NCI-H1436 (cell line): Measurements from ENCODE around the gene SORBS1.

Experiments
- DNase-seq: peaks from one replicate; lab custom pipeline; 2025; lab: John Stamatoyannopoulos, UW

Gene SORBS1

DNA sequence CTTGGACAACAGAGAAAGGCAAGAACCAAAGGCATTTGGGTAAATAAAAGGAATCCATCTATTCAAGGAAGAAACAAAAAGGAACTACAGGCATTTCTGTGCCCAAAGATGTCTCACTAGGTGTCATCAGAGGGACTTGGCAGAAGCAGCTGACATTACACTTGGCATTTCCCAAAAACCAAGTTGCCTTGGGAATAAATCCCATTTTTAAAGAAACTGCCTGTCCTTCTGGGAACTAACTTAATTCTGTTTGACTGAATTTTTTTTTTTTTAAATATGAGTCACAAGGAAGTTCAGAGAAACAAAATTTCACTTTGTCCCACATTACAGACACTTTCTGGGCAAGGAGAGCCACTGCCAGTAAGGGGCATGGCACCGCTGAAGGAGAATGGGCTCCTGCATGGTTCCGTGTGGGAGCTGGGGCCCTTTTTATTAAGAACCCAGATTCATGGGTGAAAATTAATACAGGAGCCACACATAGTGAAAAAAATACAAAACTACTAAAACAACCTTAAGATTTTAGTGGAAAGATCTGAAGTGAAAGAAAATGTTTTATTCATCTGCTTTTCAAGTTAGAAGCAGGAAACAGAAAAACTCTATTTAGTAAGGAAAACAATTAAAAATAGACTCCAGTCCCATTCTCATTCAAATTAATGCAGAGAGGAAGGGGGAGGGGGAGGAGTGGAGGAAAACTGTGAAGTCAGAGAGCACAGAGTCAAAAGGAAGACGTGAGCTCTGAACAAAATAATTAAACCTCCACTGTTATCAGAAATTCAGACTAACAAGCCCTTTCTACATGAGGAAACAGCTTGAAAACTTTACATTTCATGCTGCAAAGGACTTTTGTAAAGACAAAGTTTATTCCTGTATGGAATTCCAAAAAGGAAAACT, 151.9 kb downstream of the SORBS1 start:
- DNase-seq, result no peak

DNA sequence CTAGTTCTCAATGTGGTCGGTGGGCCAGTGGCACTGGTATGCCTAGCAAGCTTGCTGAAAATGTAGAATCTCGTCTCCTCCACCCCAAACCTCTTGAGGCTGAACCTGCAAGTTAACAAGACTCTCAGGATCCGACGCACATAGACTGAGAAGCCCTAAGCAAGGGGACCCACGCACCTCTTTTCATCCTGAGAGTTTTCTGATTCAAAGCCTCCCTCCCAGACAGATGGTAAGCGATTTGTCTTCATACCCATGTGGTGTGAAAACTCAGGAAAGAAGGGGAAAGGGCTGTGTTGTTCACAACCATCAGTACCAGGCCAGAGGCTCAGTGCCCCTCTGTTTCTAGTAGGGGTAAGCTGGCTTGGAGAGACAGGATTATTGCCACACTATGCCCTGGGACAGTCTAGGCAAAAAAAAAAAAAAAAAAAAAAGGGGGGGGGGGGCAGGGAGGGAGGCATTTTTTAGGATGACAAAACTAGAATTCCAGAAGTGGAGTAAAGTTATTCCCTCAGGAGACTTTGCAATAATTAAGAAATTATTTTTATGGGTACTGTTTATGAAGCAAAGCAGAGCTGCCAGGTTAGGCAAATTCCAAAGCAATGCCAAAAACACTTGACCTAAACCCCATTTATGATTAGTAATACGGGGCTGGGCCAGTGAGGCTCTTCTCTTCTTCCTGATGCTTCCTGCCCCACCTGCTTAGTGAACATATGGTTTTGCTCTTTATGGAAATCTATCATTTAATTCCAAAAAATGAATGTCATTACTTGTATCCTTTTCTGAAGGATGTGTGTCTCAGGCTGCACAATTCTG, 152.8 kb downstream of the SORBS1 start:
- no peak for DNase-seq

DNA sequence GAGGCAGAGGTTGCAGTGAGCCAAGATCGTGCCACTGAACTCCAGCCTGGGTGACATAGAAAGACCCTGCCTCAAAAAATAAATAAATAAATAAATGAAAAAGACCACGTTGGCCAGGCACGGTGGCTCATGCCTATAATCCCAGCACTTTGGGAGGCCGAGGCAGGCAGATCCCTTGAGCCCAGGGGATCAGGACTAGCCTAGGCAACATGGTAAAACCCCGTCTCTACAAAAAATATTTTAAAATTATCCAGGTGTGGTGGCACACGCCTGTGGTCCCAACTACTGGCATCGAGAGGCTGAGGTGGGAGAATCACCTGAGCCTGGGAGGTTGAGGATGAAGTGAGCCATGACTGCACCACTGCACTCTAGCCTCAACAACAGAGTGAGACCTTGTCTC, 153.6 kb downstream of the SORBS1 start:
- DNase-seq, result no peak

GRCh38 chr10:95406651-95407280, 154.4 kb downstream of the SORBS1 start:
- no peak for DNase-seq

DNA sequence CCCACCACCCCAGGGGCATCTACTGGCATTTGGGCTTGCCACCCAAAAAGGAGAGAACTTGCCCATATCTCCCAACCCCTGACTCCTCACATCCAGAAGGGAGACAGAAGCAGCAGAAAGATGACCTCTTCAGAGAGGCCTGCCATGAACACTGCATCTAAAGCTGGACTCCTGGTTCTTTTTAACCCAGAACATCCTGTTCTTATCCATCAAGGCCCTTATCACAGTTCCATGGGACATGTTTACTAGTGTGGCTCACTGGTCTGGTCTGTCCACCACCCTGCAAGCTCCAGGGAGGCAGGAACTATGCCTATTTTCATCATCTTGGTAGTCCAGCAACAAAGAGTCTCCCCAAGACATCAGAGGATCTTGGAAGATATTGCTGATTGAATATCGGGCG, 155.5 kb downstream of the SORBS1 start:
- no peak for DNase-seq

GRCh38 chr10:95404864-95405263, 156.3 kb downstream of the SORBS1 start:
- no peak for DNase-seq

DNA sequence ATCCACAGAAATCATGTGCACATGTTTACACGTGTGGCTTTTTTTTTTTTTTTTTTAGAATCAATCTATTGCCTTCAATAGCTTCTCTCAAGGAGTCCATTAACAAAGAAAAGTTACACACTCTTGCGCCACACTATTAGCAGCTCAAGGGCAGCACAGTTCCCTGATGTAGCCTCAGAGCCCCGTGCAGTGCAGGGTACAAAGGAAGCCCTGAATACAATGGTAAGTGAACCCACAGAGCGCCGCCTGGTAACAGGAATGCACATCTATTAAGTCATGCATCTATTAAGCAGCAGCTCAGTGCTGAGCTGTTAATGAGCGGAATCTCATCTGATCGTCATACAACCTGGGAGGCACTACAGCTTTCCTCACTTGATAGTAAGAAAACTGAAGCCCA, 156.7 kb downstream of the SORBS1 start:
- DNase-seq, result no peak

DNA sequence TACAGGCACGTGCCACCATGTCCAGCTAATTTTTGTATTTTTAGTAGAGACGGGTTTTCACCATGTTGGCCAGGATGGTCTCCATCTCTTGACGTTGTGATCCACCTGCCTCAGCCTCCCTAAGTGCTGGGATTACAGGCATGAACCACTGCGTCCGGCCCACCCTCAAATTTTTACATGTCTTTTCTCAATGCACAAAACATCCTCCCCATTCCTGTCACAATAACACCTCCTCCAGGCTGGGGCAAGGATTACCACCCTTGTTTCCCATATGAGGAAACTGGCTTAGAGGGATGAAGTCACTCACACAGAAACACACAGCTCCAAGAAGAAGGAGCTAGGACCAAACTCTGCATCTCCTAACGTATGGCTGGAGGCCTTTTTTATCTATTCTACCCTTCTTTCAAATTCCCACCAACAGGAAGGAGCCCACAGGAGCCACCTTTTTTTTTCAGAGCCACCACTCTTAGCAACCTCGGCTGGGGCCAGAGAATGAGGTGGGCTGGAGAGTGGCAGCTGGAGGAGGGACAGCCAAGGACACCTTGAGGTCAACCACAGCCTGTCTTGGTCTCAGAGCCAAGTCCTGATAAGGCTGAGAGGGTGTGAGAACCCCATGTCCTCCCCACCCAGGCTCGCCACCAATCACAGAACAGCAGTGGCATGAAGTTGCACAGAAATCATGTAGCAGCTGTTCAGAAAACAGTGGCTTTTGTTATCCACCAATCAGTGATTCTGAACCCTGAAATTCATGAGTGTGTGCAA, 157.3 kb downstream of the SORBS1 start:
- no peak for DNase-seq

DNA sequence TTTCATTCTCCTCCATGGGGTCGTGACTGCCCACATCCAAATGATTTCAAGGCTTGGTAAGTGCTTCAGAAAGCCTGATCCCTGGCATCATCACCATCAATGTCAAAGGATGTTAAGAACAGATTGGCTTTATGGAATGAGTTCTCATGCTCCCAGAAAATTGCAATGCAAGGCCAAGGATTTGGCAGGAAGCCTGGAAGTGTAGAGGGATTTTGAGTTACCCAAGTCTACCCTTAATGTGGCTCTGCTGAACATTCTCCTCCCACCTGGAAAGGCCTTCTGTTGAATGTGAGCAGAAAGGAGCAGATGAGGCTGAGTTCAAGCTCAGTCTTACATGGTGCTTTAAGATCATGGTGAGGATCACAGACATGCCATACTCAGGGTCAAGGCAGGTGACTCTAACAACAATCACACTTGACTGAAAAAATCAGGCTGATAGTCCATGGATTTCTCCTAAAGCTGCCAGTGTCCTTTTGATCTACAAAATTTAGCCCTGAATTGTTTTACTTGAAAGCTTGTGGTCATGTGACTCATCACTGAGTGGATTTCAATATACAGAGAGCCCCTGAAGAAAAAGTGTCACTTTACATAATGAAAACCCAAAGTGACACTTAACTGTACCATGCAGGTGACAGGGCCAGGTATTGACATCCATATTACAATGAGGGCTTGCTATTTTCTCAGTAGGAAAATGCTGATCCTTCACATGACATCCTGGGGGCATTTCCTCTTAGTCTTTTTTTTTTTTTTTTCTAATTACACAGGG, 159.3 kb downstream of the SORBS1 start:
- no peak for DNase-seq

- DNase-seq, result no peak
Observed at GRCh38 chr10:95400787-95401186, 160.4 kb downstream of the SORBS1 start.

DNA sequence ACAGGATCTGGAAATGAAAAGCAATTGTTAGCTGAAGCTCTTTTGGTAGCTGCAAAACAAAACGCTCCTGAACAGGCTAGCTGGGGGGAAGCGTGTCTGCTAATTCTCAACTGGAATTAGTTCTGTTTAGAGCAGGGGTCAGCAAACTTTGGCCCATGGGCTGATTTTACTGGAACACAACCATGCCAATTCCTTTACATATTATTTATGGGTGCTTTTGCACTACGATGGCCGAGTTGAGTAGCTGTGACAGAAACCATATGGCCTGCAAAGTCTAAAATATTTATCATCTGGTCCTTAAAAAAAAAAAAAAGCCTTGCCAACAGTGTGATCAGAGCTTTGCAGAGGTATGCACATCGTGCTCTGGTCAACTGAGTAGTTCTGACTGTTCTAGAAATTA, 162.0 kb downstream of the SORBS1 start:
- DNase-seq, result no peak

- no peak for DNase-seq
Observed at GRCh38 chr10:95397747-95398146, 163.4 kb downstream of the SORBS1 start.

DNA sequence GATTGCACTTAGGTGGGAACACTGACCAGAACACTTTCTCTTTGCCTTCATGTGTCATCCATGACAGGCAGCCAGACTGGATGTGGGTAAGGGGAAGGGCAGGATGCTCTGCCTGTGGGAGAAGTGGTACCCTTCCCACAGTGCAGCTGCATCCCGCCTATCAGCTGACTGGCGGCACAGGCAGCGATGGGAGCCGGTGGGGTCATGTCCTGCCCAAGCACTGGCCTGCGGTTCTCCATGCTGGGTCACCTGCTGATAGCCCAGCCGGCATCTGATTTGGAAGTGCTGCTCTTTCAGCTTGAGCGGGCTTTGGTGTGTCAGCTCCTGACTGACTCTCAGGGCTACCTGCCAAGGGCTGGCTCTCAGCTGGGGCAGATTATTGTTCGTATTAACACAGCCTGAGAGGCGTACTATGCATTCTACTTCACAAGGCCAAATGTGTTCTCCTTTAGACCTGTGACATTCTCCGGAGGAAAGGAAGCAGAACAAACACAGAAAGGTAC, 165.2 kb downstream of the SORBS1 start:
- DNase-seq, result no peak

- DNase-seq, result no peak
Observed at GRCh38 chr10:95394161-95394880, 166.8 kb downstream of the SORBS1 start.

GRCh38 chr10:95392681-95393164, 168.4 kb downstream of the SORBS1 start:
- no peak for DNase-seq

DNA sequence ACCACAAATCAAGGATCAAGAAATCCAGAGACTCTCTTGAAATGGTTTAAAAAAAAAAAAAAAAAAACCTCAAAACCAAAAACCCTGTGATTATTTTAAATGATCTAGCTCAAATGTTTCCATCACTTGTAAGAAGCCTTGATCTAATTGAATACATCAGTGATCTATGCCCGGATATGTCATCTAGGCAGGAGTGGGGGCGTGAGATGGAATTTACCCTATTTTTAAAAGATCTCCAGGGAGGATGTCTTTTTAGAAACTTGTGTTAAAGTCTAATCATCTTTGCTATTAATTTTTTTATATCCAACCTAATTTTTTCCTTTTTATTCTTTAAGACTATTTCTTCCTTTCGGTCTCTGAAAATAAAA, 169.0 kb downstream of the SORBS1 start:
- DNase-seq, result no peak

GRCh38 chr10:95391581-95392216, 169.5 kb downstream of the SORBS1 start:
- no peak for DNase-seq

GRCh38 chr10:95391164-95391563, 170.0 kb downstream of the SORBS1 start:
- no peak for DNase-seq

DNA sequence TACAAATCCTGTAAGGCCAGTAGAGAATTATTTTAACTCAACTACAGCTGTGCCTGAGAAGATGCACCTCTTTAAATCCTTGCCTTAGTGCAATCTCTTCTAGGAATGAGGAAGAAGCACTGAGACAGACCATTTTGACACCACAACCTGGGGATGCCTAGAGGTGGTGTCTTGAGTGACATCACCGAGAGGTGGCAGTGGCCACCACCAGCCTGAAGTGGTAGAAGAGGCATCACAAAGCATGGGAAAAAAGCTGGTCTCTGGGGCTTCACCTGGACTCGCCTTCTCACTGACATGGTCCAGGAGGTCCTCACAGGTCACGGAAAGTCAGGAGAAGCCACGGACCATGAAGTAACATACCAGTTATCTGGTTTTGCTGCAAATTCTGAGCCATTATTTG, 171.2 kb downstream of the SORBS1 start:
- DNase-seq, result no peak

DNA sequence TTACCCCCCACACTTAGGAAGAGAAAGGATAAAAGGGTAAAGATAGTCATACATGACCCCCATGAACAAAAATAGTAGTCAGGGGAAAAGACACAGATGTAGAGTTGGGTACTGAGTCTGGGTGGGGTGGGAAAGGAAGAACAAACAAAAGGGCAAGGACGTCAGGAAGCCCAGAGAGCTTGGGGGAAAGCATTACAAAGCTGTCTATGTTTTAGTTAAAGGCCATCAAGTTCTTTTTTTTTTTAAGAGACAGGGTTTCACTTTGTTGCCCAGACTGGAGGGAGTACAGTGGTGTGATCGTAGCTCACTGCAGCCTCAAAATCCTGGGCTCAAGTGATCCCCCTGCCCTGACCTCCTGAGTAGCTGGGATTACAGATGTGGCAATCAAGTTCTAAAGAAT, 172.0 kb downstream of the SORBS1 start:
- no peak for DNase-seq
